ENCODE results near the gene NEUROG1.
A peak's percentile ranks its signal among the peaks of the same experiment; 100 is the strongest.

NEUROG1 gene

GRCh38 chr5:135561266-135561665 lies 25.5 kb upstream of the NEUROG1 start:
- no peak for DNase-seq

- peak; percentile 51 for DNase-seq
Observed at GRCh38 chr5:135560858-135561257, 25.1 kb upstream of the NEUROG1 start.

- no peak for DNase-seq
Observed at GRCh38 chr5:135559354-135559753, 23.6 kb upstream of the NEUROG1 start.

GRCh38 chr5:135557076-135557838 lies 21.5 kb upstream of the NEUROG1 start:
- no peak for DNase-seq

- DNase-seq = no peak
Observed at GRCh38 chr5:135556620-135557019, 20.9 kb upstream of the NEUROG1 start.

- no peak for DNase-seq
Observed at GRCh38 chr5:135555530-135555929, 19.8 kb upstream of the NEUROG1 start.

- DNase-seq = no peak
Observed at GRCh38 chr5:135553688-135554462, 18.1 kb upstream of the NEUROG1 start.

GRCh38 chr5:135551593-135552447 lies 16.1 kb upstream of the NEUROG1 start:
- peak; percentile 18 for DNase-seq

- no peak for DNase-seq
Observed at GRCh38 chr5:135549413-135549812, 13.6 kb upstream of the NEUROG1 start.

GRCh38 chr5:135547590-135548254 lies 12.0 kb upstream of the NEUROG1 start:
- no peak for DNase-seq

GRCh38 chr5:135546912-135547311 lies 11.1 kb upstream of the NEUROG1 start:
- no peak for DNase-seq

GRCh38 chr5:135546101-135546500 lies 10.3 kb upstream of the NEUROG1 start:
- no peak for DNase-seq

GRCh38 chr5:135545099-135545498 lies 9.3 kb upstream of the NEUROG1 start:
- DNase-seq = no peak

GRCh38 chr5:135543485-135544304 lies 7.9 kb upstream of the NEUROG1 start:
- DNase-seq = no peak

- DNase-seq = no peak
Observed at GRCh38 chr5:135543001-135543484, 7.3 kb upstream of the NEUROG1 start.

- DNase-seq = no peak
Observed at GRCh38 chr5:135541807-135542502, 6.2 kb upstream of the NEUROG1 start.

GRCh38 chr5:135539430-135540005 lies 3.8 kb upstream of the NEUROG1 start:
- no peak for DNase-seq

GRCh38 chr5:135538261-135538660 lies 2.5 kb upstream of the NEUROG1 start:
- no peak for DNase-seq

- DNase-seq = no peak
Observed at GRCh38 chr5:135537745-135538144, 2.0 kb upstream of the NEUROG1 start.

GRCh38 chr5:135537271-135537670 lies 1.5 kb upstream of the NEUROG1 start:
- no peak for DNase-seq

GRCh38 chr5:135535420-135535819 lies 344 bp downstream of the NEUROG1 start:
- no peak for DNase-seq

Measured in NK-92 treated with Interleukin-12 subunit alpha and Interleukin-12 subunit beta, amount 100 ng/mL, for 24 hours (cell line).